MM.1S (cell line): ENCODE data around the gene CDADC1.

Source experiments
- DNase-seq: peaks from one replicate; pipeline ENCODE4 v3.0.0-alpha.2; 2015
- H2AFZ ChIP-seq: fragments of 300-600 bp; sonication (generic); 2 replicates; pipeline ENCODE4 v1.6.0; 2016; ENCODE audit warnings: antibody characterized with exemption, low read length
- H3F3A ChIP-seq: fragments of 300-600 bp; sonication (generic); 2 replicates; pipeline ENCODE4 v1.6.1; 2016; ENCODE audit warnings: mild to moderate bottlenecking, antibody characterized with exemption, low read length, moderate library complexity, mixed read lengths; ENCODE audit not compliant: insufficient read depth
- H3K27ac ChIP-seq: fragments of 300-600 bp; sonication (generic); 2 replicates; pipeline ENCODE4 v1.5.1; 2016; ENCODE audit warnings: mild to moderate bottlenecking, low read length
- H3K27me3 ChIP-seq: fragments of 300-600 bp; sonication (generic); replicated peaks from 2 replicates; pipeline ENCODE4 v1.6.0; 2016; ENCODE audit warnings: low read length; ENCODE audit not compliant: insufficient read depth
- H3K36me3 ChIP-seq: fragments of 300-600 bp; sonication (generic); replicated peaks from 2 replicates; pipeline ENCODE4 v1.6.1; 2016; ENCODE audit warnings: mild to moderate bottlenecking, low read length, mixed read lengths; ENCODE audit not compliant: insufficient read depth
- H3K4me1 ChIP-seq: fragments of 300-600 bp; sonication (generic); 2 replicates; pipeline ENCODE4 v1.6.1; 2016; ENCODE audit warnings: low read length, mixed read lengths
- H3K4me2 ChIP-seq: fragments of 300-600 bp; sonication (generic); 2 replicates; pipeline ENCODE4 v1.6.0; 2016; ENCODE audit warnings: low read depth, low read length
- H3K4me3 ChIP-seq: fragments of 300-600 bp; sonication (generic); 2 replicates; pipeline ENCODE4 v1.5.1; 2016; ENCODE audit warnings: low read length, mixed read lengths
- H3K79me2 ChIP-seq: fragments of 300-600 bp; sonication (generic); 2 replicates; pipeline ENCODE4 v1.6.1; 2016; ENCODE audit warnings: mixed run types, low read length, mixed read lengths
- H3K9ac ChIP-seq: fragments of 300-600 bp; sonication (generic); 2 replicates; pipeline ENCODE4 v1.6.1; 2016; ENCODE audit warnings: low read length, mixed read lengths
- H3K9me2 ChIP-seq: fragments of 300-600 bp; sonication (generic); replicated peaks from 2 replicates; pipeline ENCODE4 v1.6.1; 2016; ENCODE audit warnings: mild to moderate bottlenecking, low read length, mixed read lengths; ENCODE audit not compliant: insufficient read depth
- H3K9me3 ChIP-seq: fragments of 300-600 bp; sonication (generic); replicated peaks from 2 replicates; pipeline ENCODE4 v1.6.1; 2016; ENCODE audit warnings: mild to moderate bottlenecking, low read length, mixed read lengths; ENCODE audit not compliant: insufficient read depth
- H4K20me1 ChIP-seq: fragments of 300-600 bp; sonication (generic); 2 replicates; pipeline ENCODE4 v1.6.1; 2016; ENCODE audit warnings: mild to moderate bottlenecking, low read length, moderate library complexity, mixed read lengths; ENCODE audit not compliant: insufficient read depth
- EZH2 ChIP-seq: fragments of 300-600 bp; sonication (generic); optimal IDR thresholded peaks from 2 replicates; pipeline ENCODE3; 2017; ENCODE audit warnings: low read depth, mild to moderate bottlenecking, antibody characterized with exemption, low read length, mixed read lengths
- EZH2phosphoT487 ChIP-seq: fragments of 300-600 bp; sonication (generic); IDR thresholded peaks from 2 replicates; pipeline ENCODE4 v1.6.1; 2018; ENCODE audit warnings: antibody characterized with exemption, low read length
- TF ChIP-seq, protein P1 (sequence below): fragments of 300-600 bp; sonication (generic); IDR thresholded peaks from 2 replicates; pipeline ENCODE4 v1.5.1; 2016; ENCODE audit warnings: antibody characterized with exemption, low read length, mixed read lengths

The CDADC1 gene

DNA sequence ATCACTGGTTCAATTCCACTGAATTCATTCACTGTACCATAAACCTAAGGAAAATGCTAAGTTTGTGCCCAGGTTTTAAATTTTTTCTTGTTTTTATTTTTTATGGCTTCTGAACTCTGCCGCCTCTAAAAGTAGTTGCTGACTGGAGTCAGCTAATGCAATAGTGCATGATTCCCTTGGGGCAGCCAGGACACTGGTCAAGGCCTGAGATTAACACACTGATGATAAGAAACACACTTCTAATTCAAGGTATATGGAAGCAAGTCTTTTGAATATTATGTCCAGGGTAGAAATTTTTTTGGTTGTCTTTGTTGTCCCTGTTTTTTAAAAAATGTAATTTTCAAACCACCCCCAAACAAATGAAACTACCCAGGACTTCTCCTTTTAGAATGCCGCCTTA is 72.2 kb downstream of the CDADC1 start:
- no peaks in the 10 kb centered on the region for H3F3A ChIP-seq
- H3K27ac ChIP-seq: no peak overlapping the region
- no peak overlapping the region for H3K4me2 ChIP-seq
- no peaks in the 10 kb centered on the region for H3K79me2 ChIP-seq
- no peaks in the 10 kb centered on the region for H4K20me1 ChIP-seq
- no peak overlapping the region for H3K4me3 ChIP-seq
- TF ChIP-seq EZH2phosphoT487: no peak
- TF ChIP-seq EZH2: no peak
- TF ChIP-seq, protein P1, sequence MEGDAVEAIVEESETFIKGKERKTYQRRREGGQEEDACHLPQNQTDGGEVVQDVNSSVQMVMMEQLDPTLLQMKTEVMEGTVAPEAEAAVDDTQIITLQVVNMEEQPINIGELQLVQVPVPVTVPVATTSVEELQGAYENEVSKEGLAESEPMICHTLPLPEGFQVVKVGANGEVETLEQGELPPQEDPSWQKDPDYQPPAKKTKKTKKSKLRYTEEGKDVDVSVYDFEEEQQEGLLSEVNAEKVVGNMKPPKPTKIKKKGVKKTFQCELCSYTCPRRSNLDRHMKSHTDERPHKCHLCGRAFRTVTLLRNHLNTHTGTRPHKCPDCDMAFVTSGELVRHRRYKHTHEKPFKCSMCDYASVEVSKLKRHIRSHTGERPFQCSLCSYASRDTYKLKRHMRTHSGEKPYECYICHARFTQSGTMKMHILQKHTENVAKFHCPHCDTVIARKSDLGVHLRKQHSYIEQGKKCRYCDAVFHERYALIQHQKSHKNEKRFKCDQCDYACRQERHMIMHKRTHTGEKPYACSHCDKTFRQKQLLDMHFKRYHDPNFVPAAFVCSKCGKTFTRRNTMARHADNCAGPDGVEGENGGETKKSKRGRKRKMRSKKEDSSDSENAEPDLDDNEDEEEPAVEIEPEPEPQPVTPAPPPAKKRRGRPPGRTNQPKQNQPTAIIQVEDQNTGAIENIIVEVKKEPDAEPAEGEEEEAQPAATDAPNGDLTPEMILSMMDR: no peak
- no peak overlapping the region for H2AFZ ChIP-seq
- no peaks in the 10 kb centered on the region for H3K27me3 ChIP-seq
- no peaks in the 10 kb centered on the region for H3K4me1 ChIP-seq
- H3K9me2 ChIP-seq: no peaks in the 10 kb centered on the region
- DNase-seq: no peak
- no peaks in the 10 kb centered on the region for H3K36me3 ChIP-seq
- no peaks in the 10 kb centered on the region for H3K9me3 ChIP-seq
- no peak overlapping the region for H3K9ac ChIP-seq

DNA sequence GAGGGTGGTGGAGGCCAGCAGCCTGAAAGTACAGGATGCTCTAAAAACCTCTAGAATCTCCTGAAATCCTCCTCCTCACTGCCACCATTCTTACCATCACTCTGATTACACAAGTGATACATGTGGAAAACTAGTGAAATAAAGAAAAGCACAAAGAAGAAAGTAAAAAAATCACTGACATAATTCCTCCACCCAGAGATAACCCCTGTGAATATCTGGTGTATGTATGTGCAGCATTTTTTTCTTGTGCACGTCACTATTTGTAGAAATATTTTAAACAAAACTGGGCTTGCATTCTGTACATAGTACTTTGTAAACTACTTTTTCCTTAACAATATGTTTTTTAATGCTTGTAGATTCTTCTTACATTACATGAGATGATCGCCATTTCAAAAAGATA is 73.2 kb downstream of the CDADC1 start:
- H3K4me1 ChIP-seq: no peaks in the 10 kb centered on the region
- H3K27ac ChIP-seq: no peak overlapping the region
- no peaks in the 10 kb centered on the region for H3F3A ChIP-seq
- no peak overlapping the region for H3K4me3 ChIP-seq
- H3K9me3 ChIP-seq: no peaks in the 10 kb centered on the region
- TF ChIP-seq EZH2phosphoT487: no peak
- no peak for TF ChIP-seq EZH2
- TF ChIP-seq, protein P1: no peak
- no peak overlapping the region for H2AFZ ChIP-seq
- no peaks in the 10 kb centered on the region for H3K36me3 ChIP-seq
- no peak overlapping the region for H3K9ac ChIP-seq
- H3K9me2 ChIP-seq: no peaks in the 10 kb centered on the region
- no peak overlapping the region for H3K4me2 ChIP-seq
- no peaks in the 10 kb centered on the region for H4K20me1 ChIP-seq
- H3K79me2 ChIP-seq: no peaks in the 10 kb centered on the region
- no peaks in the 10 kb centered on the region for H3K27me3 ChIP-seq
- DNase-seq: no peak

DNA sequence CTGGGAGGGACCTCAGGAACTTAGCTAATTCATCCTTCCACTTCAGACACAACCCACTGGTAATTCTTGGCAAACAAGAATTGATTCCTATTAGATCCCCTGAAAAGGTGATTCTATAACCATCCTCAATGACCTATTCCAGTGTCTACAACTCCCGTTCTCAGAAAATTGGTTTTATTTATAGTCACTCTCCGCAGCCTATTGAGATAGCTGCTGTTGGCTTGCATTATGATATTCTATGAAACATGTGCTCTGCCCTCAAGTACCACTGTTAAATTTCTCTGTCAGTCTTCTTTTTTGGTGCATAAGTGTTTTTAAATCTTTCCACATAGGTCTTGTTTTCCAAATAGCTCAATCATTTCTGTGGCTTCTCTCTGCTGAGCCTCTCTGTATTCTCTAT is 75.0 kb downstream of the CDADC1 start:
- Histone ChIP-seq H3K36me3 (no peaks in the 10 kb centered on the region), H3K4me1 (no peaks in the 10 kb centered on the region), H3K9me2 (no peaks in the 10 kb centered on the region), H3K9ac (no peak overlapping the region), H3K27ac (no peak overlapping the region), H3K9me3 (no peaks in the 10 kb centered on the region), H3K27me3 (no peaks in the 10 kb centered on the region), H3F3A (no peaks in the 10 kb centered on the region), H3K4me2 (no peak overlapping the region), H3K4me3 (no peak overlapping the region), H4K20me1 (no peaks in the 10 kb centered on the region), H2AFZ (no peak overlapping the region), H3K79me2 (no peaks in the 10 kb centered on the region)
- no peak for DNase-seq
- TF ChIP-seq EZH2 (no peak), EZH2phosphoT487 (no peak)
- TF ChIP-seq, protein P1: no peak
